GM23338 (cell line): ENCODE data around the gene PSPC1. TPM values are rescaled to one million over a fixed set of nuclear protein-coding genes. Genes with fewer than 3 reads are reported as not detected.

ENCODE experiments used
- ATAC-seq: fragments of 200-7000 bp; cut with Tn5 transposase; 3 replicates; pipeline ENCODE4 v1.9.1; 2020
- DNase-seq: peaks from one replicate; pipeline ENCODE4 v3.0.0-alpha.2; 2015; ENCODE audit warnings: low spot score
- H2AFZ ChIP-seq: fragments of 200-600 bp; sonication (generic); 2 replicates; pipeline ENCODE4 v1.8.0; 2016; ENCODE audit warnings: antibody characterized with exemption, mild to moderate bottlenecking, moderate library complexity
- H3F3A ChIP-seq: fragments of 200-600 bp; sonication (generic); replicated peaks from 2 replicates; pipeline ENCODE4 v1.8.0; 2017; ENCODE audit warnings: antibody characterized with exemption, mixed run types, low read depth
- H3K27ac ChIP-seq: fragments of 200-600 bp; sonication (generic); 2 replicates; pipeline ENCODE4 v1.6.1; 2016; ENCODE audit warnings: low read depth
- H3K27me3 ChIP-seq: fragments of 200-600 bp; sonication (generic); 2 replicates; pipeline ENCODE4 v1.8.0; 2016; ENCODE audit warnings: mild to moderate bottlenecking, mixed run types, moderate library complexity; ENCODE audit not compliant: insufficient read depth
- H3K36me3 ChIP-seq: fragments of 200-600 bp; sonication (generic); 2 replicates; pipeline ENCODE4 v1.8.0; 2016; ENCODE audit warnings: mild to moderate bottlenecking; ENCODE audit not compliant: insufficient read depth
- H3K4me1 ChIP-seq: fragments of 200-600 bp; sonication (generic); 2 replicates; pipeline ENCODE4 v1.8.0; 2016; ENCODE audit warnings: mild to moderate bottlenecking, moderate library complexity; ENCODE audit not compliant: insufficient read depth
- H3K4me2 ChIP-seq: fragments of 200-600 bp; sonication (generic); 2 replicates; pipeline ENCODE4 v1.7.1; 2017; ENCODE audit warnings: mixed run types
- H3K4me3 ChIP-seq: fragments of 200-600 bp; sonication (generic); 2 replicates; pipeline ENCODE4 v1.6.1; 2016; ENCODE audit warnings: mixed run types
- H3K79me2 ChIP-seq: fragments of 200-600 bp; sonication (generic); replicated peaks from 2 replicates; pipeline ENCODE4 v1.8.0; 2017; ENCODE audit warnings: mild to moderate bottlenecking; ENCODE audit not compliant: insufficient read depth
- H3K9me2 ChIP-seq: fragments of 200-600 bp; sonication (generic); 2 replicates; pipeline ENCODE4 v1.8.0; 2017; ENCODE audit not compliant: insufficient read depth
- H4K20me1 ChIP-seq: fragments of 200-600 bp; sonication (generic); replicated peaks from 2 replicates; pipeline ENCODE4 v1.8.0; 2017; ENCODE audit warnings: mild to moderate bottlenecking; ENCODE audit not compliant: insufficient read depth
- H3K27ac Mint-ChIP-seq: 2 replicates; pipeline ENCODE4 v1.8.0; 2020; ENCODE audit warnings: inconsistent platforms, mild to moderate bottlenecking, moderate library complexity, mixed read lengths
- H3K27me3 Mint-ChIP-seq: 3 replicates; pipeline ENCODE4 v1.8.0; 2022; ENCODE audit warnings: low read depth, mild to moderate bottlenecking, moderate library complexity, mixed read lengths, inconsistent platforms; ENCODE audit not compliant: insufficient read depth, poor library complexity
- H3K36me3 Mint-ChIP-seq: 3 replicates; pipeline ENCODE4 v1.8.0; 2021; ENCODE audit warnings: low read depth, mild to moderate bottlenecking, inconsistent platforms, moderate library complexity, mixed read lengths
- H3K4me1 Mint-ChIP-seq: 3 replicates; pipeline ENCODE4 v1.8.0; 2020; ENCODE audit warnings: mild to moderate bottlenecking, inconsistent platforms, mixed read lengths
- H3K4me3 Mint-ChIP-seq: 3 replicates; pipeline ENCODE4 v1.8.0; 2021; ENCODE audit warnings: moderate library complexity, mild to moderate bottlenecking, inconsistent platforms, mixed read lengths
- H3K9me3 Mint-ChIP-seq: 3 replicates; pipeline ENCODE4 v1.8.0; 2020; ENCODE audit warnings: moderate library complexity, mild to moderate bottlenecking, inconsistent platforms, mixed read lengths
- CTCF ChIP-seq, 2 experiments: fragments of 200-600 bp in 1 of 2; sonication (generic) in 1 of 2; conservative IDR thresholded peaks; 2 replicates each; pipeline versions ENCODE4 v1.5.1 to v1.6.1; 2016 to 2017; ENCODE audit warnings: antibody characterized with exemption in 2 of 2, low read depth in 2 of 2, mild to moderate bottlenecking in 2 of 2, moderate library complexity in 1 of 2
- ETS1 ChIP-seq: IDR thresholded peaks from 2 replicates; pipeline ENCODE4 v1.6.1; 2016; ENCODE audit warnings: antibody characterized with exemption
- EZH2 ChIP-seq: fragments of 200-600 bp; sonication (generic); IDR thresholded peaks from one replicate; pipeline ENCODE4 v1.8.0; 2017; ENCODE audit warnings: antibody characterized with exemption, mild to moderate bottlenecking, low read depth; ENCODE audit not compliant: unreplicated experiment
- EZH2phosphoT487 ChIP-seq: fragments of 200-600 bp; sonication (generic); IDR thresholded peaks from one replicate; pipeline ENCODE4 v1.8.1; 2018; ENCODE audit warnings: antibody characterized with exemption; ENCODE audit not compliant: unreplicated experiment
- JUNB ChIP-seq: IDR thresholded peaks from one replicate; pipeline ENCODE4 v1.6.1; 2016; ENCODE audit warnings: antibody characterized with exemption; ENCODE audit not compliant: unreplicated experiment
- NANOG ChIP-seq: IDR thresholded peaks from 2 replicates; pipeline ENCODE4 v1.6.1; 2016; ENCODE audit warnings: antibody characterized with exemption, borderline replicate concordance
- POLR2AphosphoS5 ChIP-seq: IDR thresholded peaks from 2 replicates; pipeline ENCODE4 v1.6.1; 2016; ENCODE audit warnings: antibody characterized with exemption, low read depth
- REST ChIP-seq: IDR thresholded peaks from one replicate; pipeline ENCODE4 v1.6.1; 2018; ENCODE audit warnings: antibody characterized with exemption; ENCODE audit not compliant: unreplicated experiment
- STAT1 ChIP-seq: IDR thresholded peaks from one replicate; pipeline ENCODE4 v1.6.1; 2016; ENCODE audit warnings: antibody characterized with exemption; ENCODE audit not compliant: unreplicated experiment
- ZNF114 ChIP-seq: fragments of 250-450 bp; sonication (Bioruptor Pico); IDR thresholded peaks from 2 replicates; pipeline ENCODE4 v1.5.0; 2020; ENCODE audit warnings: mild to moderate bottlenecking, moderate library complexity
- ZNF462 ChIP-seq: fragments of 250-450 bp; sonication (Bioruptor Pico); IDR thresholded peaks from 2 replicates; pipeline ENCODE4 v1.5.0; 2020; ENCODE audit warnings: mild to moderate bottlenecking, moderate library complexity
- polyA plus RNA-seq: library from polyadenylated mRNA; unstranded; fragments of >200 nt; fragmentation: Nextera tagmentation; extraction: Ambion mirVana; gene quantifications from 2 replicates; pipeline ENCODE4 v1.2.1, GENCODE V29; 2016
- total RNA-seq: library from RNA; depleted of rRNA; stranded (reverse); fragments of >200 nt; shearing (Covaris generic); gene quantifications from 2 replicates; pipeline ENCODE4 v1.2.3, GENCODE V29; 2014

Gene PSPC1
- total and polyA plus RNA-seq, 2 experiments from 2014 or later, result 38.2 to 80.2 TPM

GRCh38 chr13:19791953-19792537 is 9.3 kb upstream of the PSPC1 start:
- Histone ChIP-seq H3K9me2 (no peaks in the 10 kb centered on the region), H3K4me3 (no peak overlapping the region), H3K4me2 (no peak overlapping the region), H4K20me1 (no peaks in the 10 kb centered on the region), H3K27ac (peak overlapping the region; percentile 45; the same call in 1 of the 2 replicates), H3K27me3 (no peaks in the 10 kb centered on the region), H3K36me3 (no peaks in the 10 kb centered on the region), H3K79me2 (no peaks in the 10 kb centered on the region), H2AFZ (no peak overlapping the region), H3F3A (no peaks in the 10 kb centered on the region), H3K4me1 (0 out of 2 replicates have a peak, but pooled peaks cover 7% of the 10 kb centered on the region)
- no peak overlapping the region for H3K4me3 Mint-ChIP-seq
- peak; percentile 74 for ATAC-seq
- H3K4me1 Mint-ChIP-seq, result peaks cover 7% of the 10 kb centered on the region; the same call in 2 of the 3 replicates
- no peak for TF ChIP-seq NANOG
- TF ChIP-seq ZNF462 (CRISPR knock-in tag), result no peak
- TF ChIP-seq CTCF (conservative IDR thresholded peaks at IDR 0.05; ENCODE audit: low read depth in 2 of 2), result no peak
- TF ChIP-seq POLR2AphosphoS5, result no peak
- TF ChIP-seq ETS1, result no peak
- no peak for TF ChIP-seq ZNF114 (CRISPR knock-in tag)
- TF ChIP-seq EZH2, result no peak
- TF ChIP-seq EZH2phosphoT487, result no peak
- TF ChIP-seq JUNB, result no peak
- TF ChIP-seq REST, result no peak
- no peak for TF ChIP-seq STAT1
- H3K9me3 Mint-ChIP-seq, result no peaks in the 10 kb centered on the region; the same call in 1 of the 3 replicates
- H3K36me3 Mint-ChIP-seq, result no peaks in the 10 kb centered on the region
- H3K27ac Mint-ChIP-seq, result no peak overlapping the region
- H3K27me3 Mint-ChIP-seq, result peaks cover 8% of the 10 kb centered on the region
- peak; percentile 67 for DNase-seq
